Esophagus squamous epithelium (tissue), 4 donors: ENCODE data around the gene CGB3.

Source experiments
- CTCF ChIP-seq, 6 experiments: fragments of 450-650 bp in 4 of 6; fragments of 200-600 bp in 2 of 6; sonication (generic) in 2 of 6; IDR thresholded peaks; one replicate each; pipeline ENCODE4 v1.5.1; 2016 to 2019; ENCODE audit warnings: antibody characterized with exemption in 6 of 6, mild to moderate bottlenecking in 4 of 6, moderate library complexity in 4 of 6
- POLR2A ChIP-seq, 4 donors: fragments of 450-650 bp; IDR thresholded peaks; one replicate each; pipeline ENCODE4 v1.6.1; 2017; ENCODE audit warnings: antibody characterized with exemption in 4 of 4, mild to moderate bottlenecking in 4 of 4, moderate library complexity in 3 of 4

GRCh38 chr19:49020342-49020741 lies 3.8 kb downstream of the CGB3 start:
- no peak for TF ChIP-seq CTCF (IDR thresholded peaks at IDR 0.05)
- TF ChIP-seq POLR2A (IDR thresholded peaks at IDR 0.05), result no peak
